GM12874 (cell line): Measurements from ENCODE around the gene DUXB.

Source experiments
- TF ChIP-seq, protein P1 (sequence below): IDR thresholded peaks from 2 replicates; pipeline ENCODE4 v1.5.1; 2011; ENCODE audit warnings: low read depth, mild to moderate bottlenecking, control low read depth, low read length, moderate library complexity; ENCODE audit not compliant: insufficient read depth

DUXB gene

DNA sequence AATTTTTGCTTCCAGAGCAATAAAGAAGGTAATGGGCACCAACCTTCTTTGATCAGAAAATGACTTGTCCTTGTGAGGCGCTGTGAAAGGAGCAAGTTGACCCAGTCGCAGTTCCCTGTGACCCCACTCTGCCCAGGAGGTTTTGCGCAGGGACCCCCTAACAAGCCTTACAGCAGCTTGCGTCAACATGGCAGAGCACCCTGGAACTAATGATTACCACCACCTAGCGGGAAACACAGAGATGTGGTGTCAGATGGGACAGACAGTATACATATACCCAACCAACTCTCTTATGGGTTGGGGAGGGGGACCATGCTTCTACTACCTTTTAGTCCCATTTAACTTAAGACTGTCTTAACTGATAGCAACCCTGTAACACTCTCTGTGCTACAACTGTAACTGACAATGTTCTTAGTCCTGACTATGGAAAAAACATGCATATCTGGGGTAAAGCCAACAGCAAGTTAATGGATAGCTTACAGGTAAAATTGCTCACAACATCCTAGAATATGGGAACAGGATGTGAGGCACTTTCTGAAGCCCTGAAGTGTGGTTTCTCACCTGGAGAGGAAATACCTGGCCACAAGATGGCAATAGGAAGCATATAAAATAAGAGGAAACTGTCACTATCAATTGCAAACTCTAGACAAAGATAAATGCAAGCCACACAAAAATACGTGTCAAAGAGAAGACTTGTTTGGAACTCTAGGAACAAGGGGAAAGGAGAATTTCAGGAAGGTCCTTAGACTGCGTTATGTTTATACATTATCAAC lies 56.8 kb downstream of the DUXB start:
- TF ChIP-seq, protein P1, sequence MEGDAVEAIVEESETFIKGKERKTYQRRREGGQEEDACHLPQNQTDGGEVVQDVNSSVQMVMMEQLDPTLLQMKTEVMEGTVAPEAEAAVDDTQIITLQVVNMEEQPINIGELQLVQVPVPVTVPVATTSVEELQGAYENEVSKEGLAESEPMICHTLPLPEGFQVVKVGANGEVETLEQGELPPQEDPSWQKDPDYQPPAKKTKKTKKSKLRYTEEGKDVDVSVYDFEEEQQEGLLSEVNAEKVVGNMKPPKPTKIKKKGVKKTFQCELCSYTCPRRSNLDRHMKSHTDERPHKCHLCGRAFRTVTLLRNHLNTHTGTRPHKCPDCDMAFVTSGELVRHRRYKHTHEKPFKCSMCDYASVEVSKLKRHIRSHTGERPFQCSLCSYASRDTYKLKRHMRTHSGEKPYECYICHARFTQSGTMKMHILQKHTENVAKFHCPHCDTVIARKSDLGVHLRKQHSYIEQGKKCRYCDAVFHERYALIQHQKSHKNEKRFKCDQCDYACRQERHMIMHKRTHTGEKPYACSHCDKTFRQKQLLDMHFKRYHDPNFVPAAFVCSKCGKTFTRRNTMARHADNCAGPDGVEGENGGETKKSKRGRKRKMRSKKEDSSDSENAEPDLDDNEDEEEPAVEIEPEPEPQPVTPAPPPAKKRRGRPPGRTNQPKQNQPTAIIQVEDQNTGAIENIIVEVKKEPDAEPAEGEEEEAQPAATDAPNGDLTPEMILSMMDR: no peak
